ENCODE measurements around the gene CCDC51.

Gene CCDC51

DNA sequence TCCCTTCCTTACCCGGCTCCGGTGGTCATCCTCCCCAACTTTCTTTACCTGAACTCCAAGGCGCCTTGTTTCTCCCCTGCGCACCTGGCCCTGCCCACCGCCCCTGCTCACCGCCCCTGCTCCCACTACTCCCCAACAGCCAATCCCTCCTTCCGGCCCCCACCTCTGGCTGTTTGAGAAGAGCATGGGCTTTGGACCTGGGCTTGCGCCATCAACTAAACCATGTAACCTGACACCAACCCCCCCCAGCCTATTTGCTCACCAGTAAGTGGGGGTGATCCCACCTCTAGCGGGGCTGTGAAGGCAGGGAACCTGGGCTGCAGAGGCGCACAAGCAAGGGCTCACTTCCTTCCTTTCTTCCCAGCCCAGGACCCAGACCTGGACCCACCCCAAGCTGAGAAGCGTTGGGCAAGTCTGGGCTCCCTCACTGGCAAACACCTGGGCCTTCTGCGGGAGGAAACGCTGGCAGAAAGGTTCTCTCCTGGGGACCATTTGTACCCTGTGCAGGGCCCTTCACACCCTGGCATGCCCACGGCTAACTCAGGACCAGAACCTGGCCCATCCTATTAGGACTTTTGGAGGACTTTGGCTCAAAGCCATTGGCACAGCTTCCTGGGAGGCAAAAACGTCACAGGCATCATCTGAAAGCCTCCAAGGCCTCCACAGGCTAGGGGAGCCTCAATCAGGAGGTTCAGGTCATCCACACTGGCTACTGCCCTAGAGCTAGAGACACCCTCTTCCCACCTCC lies 9.8 kb downstream of the CCDC51 start, which contains the start of gene PLXNB1:
PLXNB1 (minus strand) TSS at position 127 of the 748 bp plus-strand sequence. CDS start 5,475 bp downstream, outside the sequence.
- no peak for TF ChIP-seq CTCF (IDR thresholded peaks at IDR 0.05; ENCODE audit: low read depth, low read length, missing control alignments)
- no peak within 1 kb of the TSS for H3K27ac ChIP-seq

DNA sequence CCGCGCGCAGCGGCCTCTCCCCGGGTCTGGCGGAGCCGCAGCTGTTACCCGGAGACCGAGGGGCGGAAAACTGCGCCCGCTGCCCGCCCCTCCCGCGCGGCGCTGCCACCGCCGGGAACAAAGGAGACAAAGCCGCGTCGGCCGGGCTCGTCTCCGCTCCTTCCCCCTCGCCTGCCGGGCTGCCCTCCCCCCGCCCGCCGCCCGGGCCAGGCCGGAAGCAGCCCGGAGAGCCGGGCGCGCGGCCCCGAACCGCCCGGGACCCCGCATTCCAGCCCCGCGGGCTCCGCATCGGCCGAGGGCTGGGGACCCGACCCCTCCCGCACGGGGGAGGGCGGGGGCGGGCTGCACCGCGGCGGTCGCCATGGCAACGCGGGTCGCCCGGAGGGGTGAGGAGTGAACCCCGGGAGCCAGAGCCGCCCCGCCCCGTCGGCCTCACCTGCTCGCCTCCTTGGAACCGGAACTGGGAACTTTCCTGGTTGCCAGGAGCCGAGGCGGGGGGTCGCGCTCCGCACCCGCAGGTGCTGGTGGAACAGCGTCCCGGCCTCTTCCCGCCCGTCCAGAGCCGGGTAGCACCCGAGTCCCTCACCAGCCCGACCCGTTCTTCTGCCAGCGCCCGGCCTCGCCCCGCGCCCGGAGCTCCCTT lies 10.5 kb downstream of the CCDC51 start:
- Histone ChIP-seq H3K27ac (no peak overlapping the region), H3K36me3 (replicated peaks) (peaks cover 2% of the 10 kb centered on the region), H3K4me3 (ENCODE audit: low read depth, low read length) (peak overlapping the region; percentile 65), H3K27me3 (replicated peaks) (no peaks in the 10 kb centered on the region)
- no peak for DNase-seq
- in situ Hi-C loops (cut with HindIII; ENCODE audit: low pct_ligation_motif_present, low sequenced_read_pairs), result loop anchor here (25.0 kb wide), 1 partner anchor 167 kb away; no protein-coding TSS in a partner anchor
- TF ChIP-seq CTCF (IDR thresholded peaks at IDR 0.05; ENCODE audit: low read depth, low read length, missing control alignments), result no peak

More for the DNA sequence above, 9.8 kb downstream of the CCDC51 start, which contains the start of gene PLXNB1:
- H3K27me3 ChIP-seq (replicated peaks), result no peaks in the 10 kb centered on the region
- no peak for DNase-seq
- peaks cover 2% of the 10 kb centered on the region for H3K36me3 ChIP-seq (replicated peaks)
- in situ Hi-C loops (cut with HindIII; ENCODE audit: low pct_ligation_motif_present, low sequenced_read_pairs), result loop anchor here (25.0 kb wide), 1 partner anchor 168 kb away; no protein-coding TSS in a partner anchor
- peak within 1 kb of the TSS; percentile 65 for H3K4me3 ChIP-seq (ENCODE audit: low read depth, low read length)

DNA sequence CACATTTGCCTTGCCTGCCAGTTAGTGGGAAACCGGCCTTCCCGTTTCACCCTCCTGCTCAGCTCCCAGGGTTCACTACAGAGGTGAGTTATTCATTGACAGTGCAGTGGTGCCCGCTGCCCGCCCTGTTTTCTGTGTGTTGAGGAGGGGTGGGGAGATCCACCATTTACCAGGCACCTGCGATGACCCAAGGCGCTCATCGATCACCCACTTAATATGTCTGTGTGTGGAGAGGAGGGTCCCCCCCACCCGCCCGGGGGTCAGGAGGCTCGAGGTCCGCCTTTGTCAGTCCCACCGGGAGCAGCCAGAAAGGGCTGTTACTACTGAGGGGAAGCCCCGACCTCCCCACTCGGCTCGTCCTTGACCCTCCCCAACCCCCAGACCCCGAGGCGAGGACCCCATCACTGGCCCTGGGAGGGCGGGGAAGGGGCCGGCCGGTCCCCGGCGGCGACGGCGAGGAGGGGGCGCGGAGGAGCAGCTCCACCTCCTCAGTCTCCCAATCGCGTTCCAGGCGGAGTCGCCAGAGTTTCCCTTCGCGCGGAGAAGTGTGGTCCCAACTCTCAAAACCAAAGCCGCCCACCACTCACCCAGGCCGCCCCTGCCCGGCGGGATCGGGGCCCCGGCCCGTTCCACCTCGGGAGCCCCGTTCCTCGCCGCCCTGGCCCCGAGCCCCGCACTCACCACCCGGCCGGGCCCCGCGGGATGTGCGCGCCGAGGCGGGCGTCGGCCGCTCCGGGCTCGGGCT lies 11.2 kb downstream of the CCDC51 start:
- DNase-seq, result no peak
- in situ Hi-C loops (cut with HindIII; ENCODE audit: low pct_ligation_motif_present, low sequenced_read_pairs), result loop anchor here (25.0 kb wide), 1 partner anchor 166 kb away; no protein-coding TSS in a partner anchor
- peak overlapping the region; percentile 65 for H3K4me3 ChIP-seq (ENCODE audit: low read depth, low read length)
- H3K27ac ChIP-seq, result no peak overlapping the region
- TF ChIP-seq CTCF (IDR thresholded peaks at IDR 0.05; ENCODE audit: low read depth, low read length, missing control alignments), result no peak
- no peaks in the 10 kb centered on the region for H3K27me3 ChIP-seq (replicated peaks)
- peaks cover 2% of the 10 kb centered on the region for H3K36me3 ChIP-seq (replicated peaks)

GRCh38 chr3:48428088-48428571 lies 11.8 kb downstream of the CCDC51 start:
- H3K27me3 ChIP-seq (replicated peaks), result no peaks in the 10 kb centered on the region
- in situ Hi-C loops (cut with HindIII; ENCODE audit: low pct_ligation_motif_present, low sequenced_read_pairs), result loop anchor here (25.0 kb wide), 1 partner anchor 166 kb away; no protein-coding TSS in a partner anchor
- peak overlapping the region; percentile 65 for H3K4me3 ChIP-seq (ENCODE audit: low read depth, low read length)
- TF ChIP-seq CTCF (IDR thresholded peaks at IDR 0.05; ENCODE audit: low read depth, low read length, missing control alignments), result no peak
- no peak for DNase-seq
- no peak overlapping the region for H3K27ac ChIP-seq
- H3K36me3 ChIP-seq (replicated peaks), result peaks cover 3% of the 10 kb centered on the region

DNA sequence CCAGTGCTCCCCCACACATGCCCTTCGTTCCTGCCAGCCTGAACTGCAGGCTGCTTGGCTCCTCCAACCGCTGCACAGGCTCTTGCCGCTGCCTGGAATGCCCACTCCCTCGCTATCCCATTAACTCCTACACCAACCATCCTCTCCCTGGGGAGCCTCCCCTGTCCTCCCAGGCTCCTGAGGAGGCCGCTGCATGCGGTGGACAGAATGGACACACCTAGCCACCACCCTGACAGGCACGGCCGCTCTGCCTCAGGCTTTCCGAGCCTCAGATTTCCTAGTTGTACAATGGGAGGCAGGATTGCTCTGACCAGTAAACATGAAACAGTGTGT lies 12.3 kb downstream of the CCDC51 start:
- in situ Hi-C loops (cut with HindIII; ENCODE audit: low pct_ligation_motif_present, low sequenced_read_pairs), result loop anchor here (25.0 kb wide), 1 partner anchor 165 kb away; no protein-coding TSS in a partner anchor
- TF ChIP-seq CTCF (IDR thresholded peaks at IDR 0.05; ENCODE audit: low read depth, low read length, missing control alignments), result no peak
- DNase-seq, result no peak
- H3K27me3 ChIP-seq (replicated peaks), result no peaks in the 10 kb centered on the region
- no peak overlapping the region for H3K4me3 ChIP-seq (ENCODE audit: low read depth, low read length)
- H3K36me3 ChIP-seq (replicated peaks), result peaks cover 3% of the 10 kb centered on the region
- no peak overlapping the region for H3K27ac ChIP-seq

Data from brain microvascular endothelial cell (primary cell).